ENCODE measurements around the gene IRF2BP1. TPM values are rescaled to one million over a fixed set of nuclear protein-coding genes. Genes with fewer than 3 reads are reported as not detected.

IRF2BP1 gene
- total and polyA plus RNA-seq, 10 donors = 10.0 to 29.4 (median 22.5) TPM

DNA sequence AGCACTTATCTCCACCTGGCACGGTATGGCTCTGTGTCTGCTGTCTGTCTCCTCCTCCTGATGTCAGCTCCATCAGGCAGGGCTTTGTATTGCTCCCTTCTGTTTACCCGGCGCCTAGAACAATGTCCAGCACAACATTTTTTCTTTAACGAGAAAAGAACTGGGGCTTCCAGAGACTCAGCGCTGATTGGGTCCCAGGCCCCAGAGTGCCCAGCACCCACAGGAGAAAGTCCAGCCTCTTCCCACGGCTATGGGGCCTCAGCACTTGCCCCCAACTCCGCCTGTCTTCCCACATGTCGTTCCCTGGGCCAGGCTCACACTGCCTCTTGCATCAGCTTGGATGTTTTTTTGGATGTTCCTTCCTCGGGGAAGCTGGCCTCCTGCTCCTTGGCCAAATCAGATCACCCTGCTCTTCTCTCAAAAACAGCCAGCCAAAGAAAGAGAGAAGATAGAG, 9.6 kb upstream of the IRF2BP1 start:
- Histone ChIP-seq H3K4me1 (peaks cover 3 to 51% (median 17%) of the 10 kb centered on the region in 6 donors), H3K27ac (peak overlapping the region in 1 of 8 donors; percentile 4), H3K9me3 (no peaks in the 10 kb centered on the region), H3K4me3 (no peak overlapping the region), H3K36me3 (peaks cover 0 to 81% (median 34%) of the 10 kb centered on the region in 6 donors), H3K27me3 (replicated peaks in 1 of 7) (no peaks in the 10 kb centered on the region)
- intact Hi-C loops (cut with DNase I; ENCODE audit: low total_unique reads) = no loop called here
- DNase-seq = no peak
- TF ChIP-seq CTCF (IDR thresholded peaks at IDR 0.05 in 8 of 11, conservative IDR thresholded peaks at IDR 0.05 in 3 of 11) (no peak), POLR2A (IDR thresholded peaks at IDR 0.05) (no peak), POLR2AphosphoS5 (IDR thresholded peaks at IDR 0.05) (no peak)
- WGBS, 5 donors = 91 to 94% (median 93%) methylated on average over 9 of the region's 9 CpGs

DNA sequence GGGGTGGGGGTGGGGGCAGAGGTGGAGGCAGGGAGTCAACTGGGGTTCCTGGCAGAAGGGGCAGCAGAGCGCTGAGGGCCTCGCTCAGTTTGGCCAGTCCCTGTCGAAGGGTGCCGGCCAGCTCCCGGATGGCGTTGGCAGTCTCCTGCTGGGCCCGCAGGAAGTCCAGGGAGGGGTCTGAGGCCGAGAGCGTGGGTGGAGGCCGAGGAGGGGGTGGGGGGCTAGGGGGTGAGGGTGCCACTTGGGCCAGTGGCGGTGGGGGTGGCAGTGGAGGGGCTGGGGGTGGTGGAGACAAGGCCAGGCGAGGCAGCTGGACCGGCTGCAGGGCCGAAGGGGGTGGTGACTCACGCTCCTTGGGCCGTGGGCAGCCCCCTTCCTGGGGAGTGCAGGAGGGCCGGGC, 4.9 kb upstream of the IRF2BP1 start:
- Histone ChIP-seq H3K36me3 (peaks cover 0 to 48% (median 16%) of the 10 kb centered on the region in 6 donors), H3K27ac (no peak overlapping the region), H3K4me1 (peaks cover 0 to 28% (median 11%) of the 10 kb centered on the region in 6 donors), H3K9me3 (no peaks in the 10 kb centered on the region), H3K4me3 (no peak overlapping the region), H3K27me3 (replicated peaks in 1 of 7) (no peaks in the 10 kb centered on the region)
- WGBS, 5 donors = 82 to 96% (median 91%) methylated on average over 10 to 17 of the region's 17 CpGs
- no peak for DNase-seq
- TF ChIP-seq CTCF (IDR thresholded peaks at IDR 0.05 in 8 of 11, conservative IDR thresholded peaks at IDR 0.05 in 3 of 11) (no peak), POLR2A (IDR thresholded peaks at IDR 0.05) (no peak), POLR2AphosphoS5 (IDR thresholded peaks at IDR 0.05) (no peak)
- intact Hi-C loops (cut with DNase I; ENCODE audit: low total_unique reads) = no loop called here

DNA sequence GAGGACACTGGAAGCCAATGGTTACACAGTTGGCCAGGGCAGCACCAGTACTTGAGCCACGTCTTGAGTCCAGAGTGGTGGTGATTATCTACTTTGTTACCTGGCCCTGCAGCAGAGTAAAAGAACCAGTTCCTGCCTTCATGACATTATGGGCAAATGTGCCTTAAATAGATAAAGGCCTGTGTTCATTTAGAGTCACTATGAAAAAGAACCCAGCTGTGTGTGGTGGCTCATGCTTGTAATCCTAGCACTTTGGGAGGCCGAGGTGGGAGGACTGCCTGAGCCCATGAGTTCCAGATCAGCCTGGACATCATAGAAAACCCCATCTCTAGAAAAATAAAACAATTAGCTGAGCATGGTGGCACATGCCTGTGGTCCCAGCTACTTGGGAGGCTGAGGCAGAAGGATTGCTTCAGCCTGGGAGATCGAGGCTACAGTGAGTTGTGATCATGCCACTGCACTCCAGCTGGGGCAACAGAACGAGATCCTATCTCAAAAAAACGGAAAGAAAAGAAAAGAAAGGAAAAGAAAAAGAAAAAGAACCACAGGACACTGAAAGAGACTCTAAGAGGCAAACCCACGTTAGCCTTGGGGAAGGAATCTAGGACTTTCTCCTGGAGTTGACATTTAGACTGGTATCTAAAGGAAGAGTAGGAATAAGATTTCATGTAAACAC, 3.4 kb upstream of the IRF2BP1 start:
- Histone ChIP-seq H3K9me3 (no peaks in the 10 kb centered on the region), H3K36me3 (peaks cover 0 to 42% (median 7%) of the 10 kb centered on the region in 6 donors), H3K4me3 (no peak overlapping the region), H3K27ac (no peak overlapping the region), H3K4me1 (peaks cover 10 to 34% (median 23%) of the 10 kb centered on the region in 6 donors), H3K27me3 (replicated peaks in 1 of 7) (no peaks in the 10 kb centered on the region)
- intact Hi-C loops (cut with DNase I; ENCODE audit: low total_unique reads) = no loop called here
- TF ChIP-seq CTCF (IDR thresholded peaks at IDR 0.05 in 8 of 11, conservative IDR thresholded peaks at IDR 0.05 in 3 of 11) (no peak), POLR2AphosphoS5 (IDR thresholded peaks at IDR 0.05) (no peak), POLR2A (IDR thresholded peaks at IDR 0.05) (no peak)
- no peak for DNase-seq
- WGBS, 5 donors = 75 to 78% (median 76%) methylated on average over 6 of the region's 6 CpGs

GRCh38 chr19:45887200-45887710, 1.3 kb upstream of the IRF2BP1 start:
- 55 to 64% (median 62%) methylated on average over 10 of the region's 10 CpGs for WGBS, 5 donors
- no peak for DNase-seq
- intact Hi-C loops (cut with DNase I; ENCODE audit: low total_unique reads) = no loop called here

More at GRCh38 chr19:45887200-45887710, 1.3 kb upstream of the IRF2BP1 start:
- peaks cover 0 to 44% (median 12%) of the 10 kb centered on the region in 6 donors for H3K36me3 ChIP-seq
- peak overlapping the region in 6 of 8 donors; percentile 73 to 93 (median 76) for H3K4me3 ChIP-seq
- H3K4me1 ChIP-seq = peaks cover 25 to 48% (median 42%) of the 10 kb centered on the region in 6 donors
- H3K27ac ChIP-seq = peak overlapping the region; percentile 79 to 95 (median 92)
- no peaks in the 10 kb centered on the region for H3K27me3 ChIP-seq (replicated peaks in 1 of 7)
- TF ChIP-seq POLR2AphosphoS5 (IDR thresholded peaks at IDR 0.05) (no peak), POLR2A (IDR thresholded peaks at IDR 0.05) (no peak), CTCF (IDR thresholded peaks at IDR 0.05 in 8 of 11, conservative IDR thresholded peaks at IDR 0.05 in 3 of 11) (no peak)
- H3K9me3 ChIP-seq = no peaks in the 10 kb centered on the region

Measured in spleen (tissue), 11 donors.